ENCODE measurements around the gene LYRM2. TPM values are rescaled to one million over a fixed set of nuclear protein-coding genes. Genes with fewer than 3 reads are reported as not detected.

Gene LYRM2
- total RNA-seq, 1 experiment from 2014 or later: 39.4 TPM

DNA sequence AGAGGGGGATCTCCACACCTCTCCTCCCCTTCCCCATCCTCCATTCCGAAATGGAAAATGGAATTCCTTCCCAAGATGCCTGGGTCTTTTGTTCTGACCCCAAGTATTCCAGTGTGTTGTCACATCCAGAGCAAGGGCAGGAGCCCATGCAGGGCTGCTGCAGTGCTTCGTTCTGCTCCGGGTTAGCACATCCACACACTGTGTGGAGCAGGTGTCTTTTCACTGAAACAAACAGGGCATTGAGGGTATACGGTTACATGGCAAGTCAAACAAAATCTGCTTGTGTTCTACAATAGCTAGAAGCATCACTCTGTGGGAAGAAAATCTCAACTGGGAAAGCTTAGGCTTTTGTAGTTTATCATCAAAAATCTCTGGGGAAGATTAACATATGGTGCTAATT, 56.9 kb downstream of the LYRM2 start:
- Histone ChIP-seq H3K27ac (ENCODE audit: low read length) (no peak overlapping the region), H3K27me3 (ENCODE audit: control insufficient read depth, insufficient read depth, low read length) (no peaks in the 10 kb centered on the region; the same call in 1 of the 2 replicates), H3K4me3 (ENCODE audit: low read depth in 2 of 2, low read length in 2 of 2) (no peak overlapping the region), H3K4me1 (ENCODE audit: control insufficient read depth, insufficient read depth, low read length) (no peaks in the 10 kb centered on the region), H3K36me3 (ENCODE audit: control insufficient read depth, insufficient read depth, low read length) (no peaks in the 10 kb centered on the region), H3K9me3 (ENCODE audit: control insufficient read depth, insufficient read depth, low read depth, low read length) (no peaks in the 10 kb centered on the region)
- TF ChIP-seq, protein P1, sequence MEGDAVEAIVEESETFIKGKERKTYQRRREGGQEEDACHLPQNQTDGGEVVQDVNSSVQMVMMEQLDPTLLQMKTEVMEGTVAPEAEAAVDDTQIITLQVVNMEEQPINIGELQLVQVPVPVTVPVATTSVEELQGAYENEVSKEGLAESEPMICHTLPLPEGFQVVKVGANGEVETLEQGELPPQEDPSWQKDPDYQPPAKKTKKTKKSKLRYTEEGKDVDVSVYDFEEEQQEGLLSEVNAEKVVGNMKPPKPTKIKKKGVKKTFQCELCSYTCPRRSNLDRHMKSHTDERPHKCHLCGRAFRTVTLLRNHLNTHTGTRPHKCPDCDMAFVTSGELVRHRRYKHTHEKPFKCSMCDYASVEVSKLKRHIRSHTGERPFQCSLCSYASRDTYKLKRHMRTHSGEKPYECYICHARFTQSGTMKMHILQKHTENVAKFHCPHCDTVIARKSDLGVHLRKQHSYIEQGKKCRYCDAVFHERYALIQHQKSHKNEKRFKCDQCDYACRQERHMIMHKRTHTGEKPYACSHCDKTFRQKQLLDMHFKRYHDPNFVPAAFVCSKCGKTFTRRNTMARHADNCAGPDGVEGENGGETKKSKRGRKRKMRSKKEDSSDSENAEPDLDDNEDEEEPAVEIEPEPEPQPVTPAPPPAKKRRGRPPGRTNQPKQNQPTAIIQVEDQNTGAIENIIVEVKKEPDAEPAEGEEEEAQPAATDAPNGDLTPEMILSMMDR (IDR thresholded peaks at IDR 0.05): no peak
- TF ChIP-seq POLR2AphosphoS5 (IDR thresholded peaks at IDR 0.05; ENCODE audit: low read depth, low read length) (no peak), SIN3A (IDR thresholded peaks at IDR 0.05; ENCODE audit: borderline replicate concordance, insufficient read depth, low read depth, low read length) (no peak), TCF7L2 (IDR thresholded peaks at IDR 0.05; ENCODE audit: low read depth, low read length) (no peak)
- TF ChIP-seq, protein P2, sequence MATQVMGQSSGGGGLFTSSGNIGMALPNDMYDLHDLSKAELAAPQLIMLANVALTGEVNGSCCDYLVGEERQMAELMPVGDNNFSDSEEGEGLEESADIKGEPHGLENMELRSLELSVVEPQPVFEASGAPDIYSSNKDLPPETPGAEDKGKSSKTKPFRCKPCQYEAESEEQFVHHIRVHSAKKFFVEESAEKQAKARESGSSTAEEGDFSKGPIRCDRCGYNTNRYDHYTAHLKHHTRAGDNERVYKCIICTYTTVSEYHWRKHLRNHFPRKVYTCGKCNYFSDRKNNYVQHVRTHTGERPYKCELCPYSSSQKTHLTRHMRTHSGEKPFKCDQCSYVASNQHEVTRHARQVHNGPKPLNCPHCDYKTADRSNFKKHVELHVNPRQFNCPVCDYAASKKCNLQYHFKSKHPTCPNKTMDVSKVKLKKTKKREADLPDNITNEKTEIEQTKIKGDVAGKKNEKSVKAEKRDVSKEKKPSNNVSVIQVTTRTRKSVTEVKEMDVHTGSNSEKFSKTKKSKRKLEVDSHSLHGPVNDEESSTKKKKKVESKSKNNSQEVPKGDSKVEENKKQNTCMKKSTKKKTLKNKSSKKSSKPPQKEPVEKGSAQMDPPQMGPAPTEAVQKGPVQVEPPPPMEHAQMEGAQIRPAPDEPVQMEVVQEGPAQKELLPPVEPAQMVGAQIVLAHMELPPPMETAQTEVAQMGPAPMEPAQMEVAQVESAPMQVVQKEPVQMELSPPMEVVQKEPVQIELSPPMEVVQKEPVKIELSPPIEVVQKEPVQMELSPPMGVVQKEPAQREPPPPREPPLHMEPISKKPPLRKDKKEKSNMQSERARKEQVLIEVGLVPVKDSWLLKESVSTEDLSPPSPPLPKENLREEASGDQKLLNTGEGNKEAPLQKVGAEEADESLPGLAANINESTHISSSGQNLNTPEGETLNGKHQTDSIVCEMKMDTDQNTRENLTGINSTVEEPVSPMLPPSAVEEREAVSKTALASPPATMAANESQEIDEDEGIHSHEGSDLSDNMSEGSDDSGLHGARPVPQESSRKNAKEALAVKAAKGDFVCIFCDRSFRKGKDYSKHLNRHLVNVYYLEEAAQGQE (IDR thresholded peaks at IDR 0.05; ENCODE audit: insufficient read depth in 1 of 2, low read depth in 2 of 2, low read length in 1 of 2): no peak
- intact Hi-C loops (cut with micrococcal nuclease; ENCODE audit: unreplicated experiment): no loop called here
- in situ Hi-C loops (cut with HindIII; ENCODE audit: low pct_unique_long_range_greater_than_20kb, low sequenced_read_pairs): no loop called here
- ChIA-PET CTCF (interaction anchor here (0.7 kb wide), 1 partner anchor 170 kb away, joined by 3 read pairs; no protein-coding TSS in a partner anchor), POLR2A (no interaction called here)
- no peak for ATAC-seq
- no peak for DNase-seq (ENCODE audit: low read depth, low spot score)
- BruUV-seq (replicated peaks): no TSS peak

DNA sequence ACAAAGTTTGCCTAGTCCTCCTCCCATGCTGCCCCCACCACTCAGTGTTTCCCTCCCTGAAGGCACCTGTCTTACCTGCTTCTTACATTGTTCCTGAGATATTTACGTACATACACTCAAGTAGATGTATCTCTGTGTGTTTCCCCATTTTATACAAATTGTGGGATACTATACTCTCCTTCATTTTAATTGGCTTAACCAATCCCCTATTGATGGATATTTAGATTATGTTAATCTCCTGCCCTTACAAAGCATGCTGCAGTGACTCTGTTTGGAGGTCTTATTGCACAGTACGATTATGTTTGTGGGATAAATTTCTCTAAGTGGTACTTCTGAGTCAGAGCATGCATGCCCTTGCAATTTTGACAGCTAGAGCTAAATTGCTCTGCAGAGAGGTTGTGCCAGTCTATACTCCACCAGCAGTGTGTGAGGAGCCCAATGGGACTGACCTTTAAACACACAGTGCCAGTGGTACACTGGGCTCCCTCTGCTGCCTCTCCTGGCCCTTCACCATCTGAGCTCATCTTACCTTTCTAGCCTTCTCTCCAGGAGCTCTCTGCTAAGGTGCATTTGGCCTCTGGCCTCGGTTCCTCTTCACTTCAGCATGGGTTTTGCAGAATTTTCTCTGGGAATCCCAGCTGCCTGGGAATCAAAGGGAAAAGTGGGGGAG, 57.4 kb downstream of the LYRM2 start:
- H3K4me3 ChIP-seq (ENCODE audit: low read depth in 2 of 2, low read length in 2 of 2): no peak overlapping the region
- no peaks in the 10 kb centered on the region for H3K4me1 ChIP-seq (ENCODE audit: control insufficient read depth, insufficient read depth, low read length)
- H3K36me3 ChIP-seq (ENCODE audit: control insufficient read depth, insufficient read depth, low read length): no peaks in the 10 kb centered on the region
- in situ Hi-C loops (cut with HindIII; ENCODE audit: low pct_unique_long_range_greater_than_20kb, low sequenced_read_pairs) (no loop called here), intact Hi-C loops (cut with micrococcal nuclease; ENCODE audit: unreplicated experiment) (no loop called here)
- H3K9me3 ChIP-seq (ENCODE audit: control insufficient read depth, insufficient read depth, low read depth, low read length): no peaks in the 10 kb centered on the region
- ChIA-PET CTCF (interaction anchor here (0.6 to 0.7 kb wide), 2 partner anchors 44 to 170 kb away, joined by 3 read pairs; no protein-coding TSS in a partner anchor), POLR2A (no interaction called here)
- ATAC-seq: no peak
- H3K27ac ChIP-seq (ENCODE audit: low read length): no peak overlapping the region
- BruUV-seq (replicated peaks): no TSS peak
- DNase-seq (ENCODE audit: low read depth, low spot score): no peak
- no peaks in the 10 kb centered on the region; the same call in 1 of the 2 replicates for H3K27me3 ChIP-seq (ENCODE audit: control insufficient read depth, insufficient read depth, low read length)
- TF ChIP-seq, protein P2 (IDR thresholded peaks at IDR 0.05; ENCODE audit: insufficient read depth in 1 of 2, low read depth in 2 of 2, low read length in 1 of 2): no peak
- TF ChIP-seq SIN3A (IDR thresholded peaks at IDR 0.05; ENCODE audit: borderline replicate concordance, insufficient read depth, low read depth, low read length) (no peak), TCF7L2 (IDR thresholded peaks at IDR 0.05; ENCODE audit: low read depth, low read length) (no peak), POLR2AphosphoS5 (IDR thresholded peaks at IDR 0.05; ENCODE audit: low read depth, low read length) (no peak)
- TF ChIP-seq, protein P1 (IDR thresholded peaks at IDR 0.05): no peak

All from Panc1 (cell line).